H9 (cell line): ENCODE results near the gene PDHB. TPM values are rescaled to one million over a fixed set of nuclear protein-coding genes. Genes with fewer than 3 reads are reported as not detected.

Experiments used
- DNase-seq: peaks from one replicate; pipeline ENCODE4 v3.0.0-alpha.2; 2017
- H2AFZ ChIP-seq: one replicate; pipeline ENCODE4 v1.6.1; 2013; ENCODE audit warnings: mild to moderate bottlenecking, low read length, control low read depth, moderate library complexity
- H2AK5ac ChIP-seq: 2 replicates; pipeline ENCODE4 v1.6.1; 2013; ENCODE audit warnings: low read length, control low read depth, mixed read lengths; ENCODE audit not compliant: insufficient read length
- H2BK120ac ChIP-seq: one replicate; pipeline ENCODE4 v1.6.1; 2013; ENCODE audit warnings: low read depth, mild to moderate bottlenecking, low read length, control low read depth, inconsistent platforms; ENCODE audit not compliant: poor library complexity, severe bottlenecking
- H2BK12ac ChIP-seq: 2 replicates; pipeline ENCODE4 v1.6.1; 2013; ENCODE audit warnings: low read length, control low read depth, mixed read lengths, low read depth; ENCODE audit not compliant: insufficient read length
- H2BK15ac ChIP-seq: 2 replicates; pipeline ENCODE4 v1.6.1; 2013; ENCODE audit warnings: low read depth, low read length, control low read depth
- H2BK20ac ChIP-seq: one replicate; pipeline ENCODE4 v1.6.1; 2013; ENCODE audit warnings: low read depth, mild to moderate bottlenecking, low read length, control low read depth, inconsistent platforms; ENCODE audit not compliant: poor library complexity, severe bottlenecking
- H2BK5ac ChIP-seq: 2 replicates; pipeline ENCODE4 v1.6.1; 2013; ENCODE audit warnings: low read length, control low read depth, mixed read lengths; ENCODE audit not compliant: insufficient read length
- H3K14ac ChIP-seq: 2 replicates; pipeline ENCODE4 v1.6.1; 2013; ENCODE audit warnings: low read length, control low read depth; ENCODE audit not compliant: insufficient read depth
- H3K18ac ChIP-seq: 2 replicates; pipeline ENCODE4 v1.6.1; 2013; ENCODE audit warnings: low read depth, mild to moderate bottlenecking, mixed read lengths, low read length, control low read depth; ENCODE audit not compliant: insufficient read length
- H3K23ac ChIP-seq: 2 replicates; pipeline ENCODE4 v1.6.1; 2013; ENCODE audit warnings: low read length, control low read depth, mixed read lengths, low read depth; ENCODE audit not compliant: insufficient read length
- H3K23me2 ChIP-seq: 2 replicates; pipeline ENCODE4 v1.6.1; 2013; ENCODE audit warnings: low read depth, mild to moderate bottlenecking, mixed read lengths, low read length, control low read depth; ENCODE audit not compliant: insufficient read length, poor library complexity, severe bottlenecking
- H3K27ac ChIP-seq: 2 replicates; pipeline ENCODE4 v1.5.1; 2013; ENCODE audit warnings: low read length, control low read depth, mixed read lengths, low read depth; ENCODE audit not compliant: insufficient read length
- H3K27me3 ChIP-seq: 2 replicates; pipeline ENCODE4 v1.6.1; 2013; ENCODE audit warnings: low read length, control low read depth, inconsistent platforms; ENCODE audit not compliant: insufficient read depth
- H3K4ac ChIP-seq: 2 replicates; pipeline ENCODE4 v1.6.1; 2013; ENCODE audit warnings: low read depth, mild to moderate bottlenecking, control low read depth, inconsistent platforms, low read length, moderate library complexity
- H3K4me1 ChIP-seq: 2 replicates; pipeline ENCODE4 v1.6.1; 2013; ENCODE audit warnings: low read length, control low read depth, inconsistent platforms; ENCODE audit not compliant: insufficient read depth
- H3K4me2 ChIP-seq: 2 replicates; pipeline ENCODE4 v1.6.1; 2013; ENCODE audit warnings: low read length, control low read depth, mixed read lengths; ENCODE audit not compliant: insufficient read length, insufficient read depth
- H3K56ac ChIP-seq: 2 replicates; pipeline ENCODE4 v1.6.1; 2013; ENCODE audit warnings: low read depth, mild to moderate bottlenecking, mixed read lengths, low read length, control low read depth; ENCODE audit not compliant: insufficient read length
- H3K79me1 ChIP-seq: 2 replicates; pipeline ENCODE4 v1.6.1; 2013; ENCODE audit warnings: low read depth, mild to moderate bottlenecking, moderate library complexity, low read length, control low read depth, inconsistent platforms; ENCODE audit not compliant: insufficient read depth, poor library complexity, severe bottlenecking
- H3K79me2 ChIP-seq: 2 replicates; pipeline ENCODE4 v1.6.1; 2013; ENCODE audit warnings: low read length, control low read depth, inconsistent platforms; ENCODE audit not compliant: insufficient read depth
- H3K9ac ChIP-seq: 2 replicates; pipeline ENCODE4 v1.6.1; 2013; ENCODE audit warnings: low read length, control low read depth, mixed read lengths; ENCODE audit not compliant: insufficient read length; ENCODE audit errors: extremely low read depth
- H3K9me3 ChIP-seq: one replicate; pipeline ENCODE4 v1.6.1; 2013; ENCODE audit warnings: low read depth, low read length, inconsistent platforms; ENCODE audit not compliant: control insufficient read depth
- H3T11ph ChIP-seq: one replicate; pipeline ENCODE4 v1.6.1; 2013; ENCODE audit warnings: mild to moderate bottlenecking, low read length, control low read depth, inconsistent platforms
- H4K20me1 ChIP-seq: one replicate; pipeline ENCODE4 v1.6.1; 2013; ENCODE audit not compliant: control insufficient read depth, insufficient read length, insufficient read depth
- H4K5ac ChIP-seq: 2 replicates; pipeline ENCODE4 v1.6.1; 2013; ENCODE audit warnings: low read depth, mild to moderate bottlenecking, mixed read lengths, low read length, control low read depth; ENCODE audit not compliant: insufficient read length
- H4K8ac ChIP-seq: replicated peaks from 2 replicates; pipeline ENCODE4 v1.6.1; 2013; ENCODE audit warnings: low read length, control low read depth, mixed read lengths, low read depth; ENCODE audit not compliant: insufficient read length
- H4K91ac ChIP-seq: 2 replicates; pipeline ENCODE4 v1.6.1; 2013; ENCODE audit warnings: low read depth, mild to moderate bottlenecking, moderate library complexity, mixed read lengths, low read length, control low read depth; ENCODE audit not compliant: insufficient read length
- H3K27ac Mint-ChIP-seq, 3 experiments: 2 replicates in 2 of 3; 3 replicates in 1 of 3; pipeline ENCODE4 v1.8.0; 2020 to 2021; ENCODE audit warnings: mixed read lengths in 3 of 3, mild to moderate bottlenecking in 1 of 3, moderate library complexity in 1 of 3
- H3K27me3 Mint-ChIP-seq: 2 replicates; pipeline ENCODE4 v1.8.0; 2021; ENCODE audit warnings: low read depth, mild to moderate bottlenecking, moderate library complexity, mixed read lengths
- H3K36me3 Mint-ChIP-seq, 3 experiments: 2 replicates in 2 of 3; 3 replicates in 1 of 3; pipeline ENCODE4 v1.8.0; 2020 to 2021; ENCODE audit warnings: low read depth in 3 of 3, mixed read lengths in 3 of 3; ENCODE audit not compliant: insufficient read depth in 1 of 3
- H3K4me1 Mint-ChIP-seq, 2 experiments: 2 replicates each; pipeline ENCODE4 v1.8.0; 2020; ENCODE audit warnings: mixed read lengths in 2 of 2
- H3K4me3 Mint-ChIP-seq, 2 experiments: 2 replicates in 1 of 2; 3 replicates in 1 of 2; pipeline ENCODE4 v1.8.0; 2020 to 2021; ENCODE audit warnings: mild to moderate bottlenecking in 2 of 2, mixed read lengths in 2 of 2, moderate library complexity in 1 of 2
- H3K9me3 Mint-ChIP-seq, 2 experiments: 2 replicates in 1 of 2; 3 replicates in 1 of 2; pipeline ENCODE4 v1.8.0; 2020; ENCODE audit warnings: mild to moderate bottlenecking in 2 of 2, mixed read lengths in 2 of 2, moderate library complexity in 1 of 2
- WGBS: extraction: QIAGEN DNeasy Blood & Tissue Kit; methylation state at CpG from one replicate; pipeline ENCODE4 v1.1.7; 2013; ENCODE audit warnings: missing lambda C conversion rate, low lambda C conversion rate, mixed read lengths; ENCODE audit not compliant: insufficient read length; ENCODE audit errors: extremely low coverage; 5-methylcytosine and 5-hydroxymethylcytosine counted together
- total RNA-seq: library from RNA; stranded (reverse); gene quantifications from 2 replicates; pipeline ENCODE4 v1.2.1, GENCODE V29; 2021
- TF ChIP-seq, protein P1 (sequence below): fragments of 200-600 bp; sonication (generic); conservative IDR thresholded peaks from 3 replicates; pipeline ENCODE4 v1.8.0; 2021; ENCODE audit warnings: antibody characterized with exemption, mild to moderate bottlenecking

PDHB gene
- total RNA-seq, 1 experiment from 2014 or later, result 132 TPM

DNA sequence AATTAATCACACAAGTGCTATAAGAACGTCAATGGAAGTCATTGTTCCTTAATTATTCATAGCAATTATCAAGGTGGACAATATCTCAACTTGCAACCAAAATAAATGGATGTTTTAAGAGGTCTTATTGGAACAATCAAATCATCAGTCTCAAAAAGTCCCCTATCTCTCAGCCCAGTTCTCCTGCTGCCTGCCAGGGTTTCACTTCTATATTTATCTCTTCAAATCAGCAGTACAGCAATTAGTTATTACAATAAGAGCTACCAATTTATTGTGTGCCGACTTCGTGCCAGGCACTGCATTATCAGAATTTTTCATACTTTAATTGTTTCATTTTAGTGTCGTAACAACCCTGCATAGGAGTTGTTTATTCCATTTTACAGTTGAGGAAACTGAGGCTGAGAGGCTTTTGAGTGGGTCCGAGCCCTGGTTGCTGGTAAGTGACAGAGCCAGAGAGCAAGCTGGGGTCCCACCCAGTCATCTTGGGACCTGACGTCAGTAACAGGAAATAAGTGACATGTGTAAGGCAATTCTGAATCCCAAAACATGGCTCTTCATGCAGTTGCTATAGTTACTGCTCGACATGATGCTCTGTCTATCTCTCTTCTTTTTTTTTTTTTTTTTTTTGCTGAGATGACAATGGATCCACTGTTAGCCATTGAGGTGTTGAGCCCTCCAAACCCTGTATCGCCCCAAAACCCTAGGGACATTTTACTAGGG lies 49.4 kb upstream of the PDHB start:
- H3K56ac ChIP-seq, result no peak overlapping the region
- no peak overlapping the region for H4K91ac ChIP-seq
- H3K27me3 ChIP-seq, result no peaks in the 10 kb centered on the region
- WGBS, result no CpG with 5 or more reads among the region's 8 CpGs
- H3K27ac ChIP-seq, result no peak overlapping the region
- H3K18ac ChIP-seq, result no peak overlapping the region
- Mint-ChIP-seq H3K4me3 (no peak overlapping the region), H3K9me3 (peaks cover 0 to 9% of the 10 kb centered on the region in 2 experiments; a peak in 4 of 5 replicates), H3K27me3 (peaks cover 17% of the 10 kb centered on the region), H3K27ac (no peak overlapping the region), H3K36me3 (peaks cover 0 to 3% (median 0%) of the 10 kb centered on the region in 3 experiments; a peak in 3 of 7 replicates), H3K4me1 (peaks cover 10 to 19% of the 10 kb centered on the region in 2 experiments)
- TF ChIP-seq, protein P1, sequence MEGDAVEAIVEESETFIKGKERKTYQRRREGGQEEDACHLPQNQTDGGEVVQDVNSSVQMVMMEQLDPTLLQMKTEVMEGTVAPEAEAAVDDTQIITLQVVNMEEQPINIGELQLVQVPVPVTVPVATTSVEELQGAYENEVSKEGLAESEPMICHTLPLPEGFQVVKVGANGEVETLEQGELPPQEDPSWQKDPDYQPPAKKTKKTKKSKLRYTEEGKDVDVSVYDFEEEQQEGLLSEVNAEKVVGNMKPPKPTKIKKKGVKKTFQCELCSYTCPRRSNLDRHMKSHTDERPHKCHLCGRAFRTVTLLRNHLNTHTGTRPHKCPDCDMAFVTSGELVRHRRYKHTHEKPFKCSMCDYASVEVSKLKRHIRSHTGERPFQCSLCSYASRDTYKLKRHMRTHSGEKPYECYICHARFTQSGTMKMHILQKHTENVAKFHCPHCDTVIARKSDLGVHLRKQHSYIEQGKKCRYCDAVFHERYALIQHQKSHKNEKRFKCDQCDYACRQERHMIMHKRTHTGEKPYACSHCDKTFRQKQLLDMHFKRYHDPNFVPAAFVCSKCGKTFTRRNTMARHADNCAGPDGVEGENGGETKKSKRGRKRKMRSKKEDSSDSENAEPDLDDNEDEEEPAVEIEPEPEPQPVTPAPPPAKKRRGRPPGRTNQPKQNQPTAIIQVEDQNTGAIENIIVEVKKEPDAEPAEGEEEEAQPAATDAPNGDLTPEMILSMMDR, result no peak
- H3K4me1 ChIP-seq, result no peaks in the 10 kb centered on the region
- DNase-seq, result no peak
- no peak overlapping the region for H4K5ac ChIP-seq
- H3K79me2 ChIP-seq, result no peaks in the 10 kb centered on the region
- H3K4ac ChIP-seq, result no peak overlapping the region
- H2AK5ac ChIP-seq, result no peak overlapping the region
- no peaks in the 10 kb centered on the region for H3K9me3 ChIP-seq
- no peak overlapping the region for H3K9ac ChIP-seq
- H2BK15ac ChIP-seq, result no peak overlapping the region
- H4K20me1 ChIP-seq, result no peaks in the 10 kb centered on the region
- no peak overlapping the region for H2BK20ac ChIP-seq
- H3K23ac ChIP-seq, result no peak overlapping the region
- no peak overlapping the region for H4K8ac ChIP-seq
- no peaks in the 10 kb centered on the region for H3K23me2 ChIP-seq
- no peak overlapping the region for H2BK120ac ChIP-seq
- no peak overlapping the region for H3T11ph ChIP-seq
- no peaks in the 10 kb centered on the region for H3K79me1 ChIP-seq
- H3K4me2 ChIP-seq, result no peak overlapping the region
- H2BK12ac ChIP-seq, result no peak overlapping the region
- H2BK5ac ChIP-seq, result no peak overlapping the region
- H3K14ac ChIP-seq, result no peak overlapping the region
- H2AFZ ChIP-seq, result no peak overlapping the region
